HepG2 (cell line): ENCODE data around the gene OST4. TPM values are rescaled to one million over a fixed set of nuclear protein-coding genes. Genes with fewer than 3 reads are reported as not detected.

Source experiments
- ARNT ChIP-seq: fragments of 450-650 bp; IDR thresholded peaks from 2 replicates; pipeline ENCODE4 v1.6.1; 2017
- ATF7 ChIP-seq, 2 experiments: fragments of 450-650 bp in 1 of 2; sonication (generic) in 1 of 2; formaldehyde crosslinking in 1 of 2; IDR thresholded peaks; 2 replicates each; pipeline versions ENCODE4 v1.4.0 to v1.6.1; 2016 to 2020; ENCODE audit warnings: antibody characterized with exemption in 1 of 2, mild to moderate bottlenecking in 1 of 2, missing genetic modification reagents in 1 of 2
- FOXJ3 ChIP-seq: sonication (generic); formaldehyde crosslinking; IDR thresholded peaks from 2 replicates; pipeline ENCODE4 v1.4.0; 2020; ENCODE audit warnings: missing genetic modification reagents, mild to moderate bottlenecking, borderline replicate concordance
- HOXA3 ChIP-seq: sonication (generic); formaldehyde crosslinking; IDR thresholded peaks from 2 replicates; pipeline ENCODE4 v1.5.0; 2020; ENCODE audit warnings: missing genetic modification reagents
- KMT2B ChIP-seq: IDR thresholded peaks from 2 replicates; pipeline ENCODE4 v1.6.1; 2016; ENCODE audit warnings: missing genetic modification reagents, missing compliant biosample characterization
- LCORL ChIP-seq, 2 experiments: fragments of 450-650 bp in 1 of 2; sonication (generic) in 1 of 2; formaldehyde crosslinking in 1 of 2; IDR thresholded peaks; 2 replicates each; pipeline versions ENCODE4 v1.5.0 to v1.6.1; 2017 to 2020; ENCODE audit warnings: antibody characterized with exemption in 1 of 2, missing genetic modification reagents in 1 of 2
- PCBP2 ChIP-seq: fragments of 200-400 bp; formaldehyde crosslinking; optimal IDR thresholded peaks from 2 replicates; pipeline ENCODE3; 2018; ENCODE audit warnings: low read length, low read depth; ENCODE audit not compliant: poor library complexity, severe bottlenecking
- RARG ChIP-seq: sonication (generic); formaldehyde crosslinking; IDR thresholded peaks from 2 replicates; pipeline ENCODE4 v1.4.0; 2020; ENCODE audit warnings: low read depth, mild to moderate bottlenecking, missing genetic modification reagents
- RXRB ChIP-seq: IDR thresholded peaks from 2 replicates; pipeline ENCODE4 v1.6.1; 2016; ENCODE audit warnings: borderline replicate concordance, missing genetic modification reagents, missing compliant biosample characterization
- SCMH1 ChIP-seq: sonication (generic); formaldehyde crosslinking; IDR thresholded peaks from 2 replicates; pipeline ENCODE4 v1.9.0; 2021; ENCODE audit warnings: missing genetic modification reagents, mild to moderate bottlenecking, borderline replicate concordance
- SRF ChIP-seq: IDR thresholded peaks from 2 replicates; pipeline ENCODE4 v1.6.1; 2011; ENCODE audit warnings: mild to moderate bottlenecking, low read depth, low read length, moderate library complexity
- ZBTB21 ChIP-seq: sonication (generic); formaldehyde crosslinking; IDR thresholded peaks from 2 replicates; pipeline ENCODE4 v1.4.0; 2020; ENCODE audit warnings: missing genetic modification reagents
- ZNF10 ChIP-seq: sonication (generic); formaldehyde crosslinking; IDR thresholded peaks from 2 replicates; pipeline ENCODE4 v1.4.0; 2020; ENCODE audit warnings: mild to moderate bottlenecking, low read depth, missing genetic modification reagents, borderline replicate concordance
- ZNF33B ChIP-seq: sonication (generic); formaldehyde crosslinking; IDR thresholded peaks from 2 replicates; pipeline ENCODE4 v1.5.1; 2020; ENCODE audit warnings: mild to moderate bottlenecking, missing genetic modification reagents
- ZNF367 ChIP-seq: sonication (generic); formaldehyde crosslinking; IDR thresholded peaks from 2 replicates; pipeline ENCODE4 v1.4.0; 2020; ENCODE audit warnings: missing genetic modification reagents, borderline replicate concordance
- ZNF674 ChIP-seq: sonication (generic); formaldehyde crosslinking; IDR thresholded peaks from 2 replicates; pipeline ENCODE4 v1.5.0; 2020; ENCODE audit warnings: low read depth, mild to moderate bottlenecking, missing genetic modification reagents
- ZNF780A ChIP-seq: sonication (generic); formaldehyde crosslinking; IDR thresholded peaks from 2 replicates; pipeline ENCODE4 v1.8.0; 2022; ENCODE audit warnings: mild to moderate bottlenecking, missing genetic modification reagents, moderate library complexity
- ZSCAN25 ChIP-seq: sonication (generic); formaldehyde crosslinking; IDR thresholded peaks from 2 replicates; pipeline ENCODE4 v1.8.0; 2022; ENCODE audit warnings: mild to moderate bottlenecking, missing genetic modification reagents
- polyA plus RNA-seq, 8 experiments: library from polyadenylated mRNA; depleted of rRNA in 3 of 8; stranded (reverse) in 7 of 8; unstranded in 1 of 8; fragments of >200 nt; fragmentation: Illumina TruSeq in 4 of 8; extraction: Trizol in 4 of 8; gene quantifications; 2 replicates each; pipeline versions ENCODE4 v1.2.1 to v1.2.3, GENCODE V29; 2011 to 2016; ENCODE audit warnings: low read depth in 4 of 8, missing spikeins in 1 of 8, mixed read lengths in 1 of 8; ENCODE audit not compliant: insufficient read depth in 1 of 8
- total RNA-seq, 5 experiments: library from RNA; depleted of rRNA; stranded (reverse); fragments of >200 nt; fragmentation: Illumina TruSeq; extraction: Trizol; gene quantifications; 2 replicates each; pipeline ENCODE4 v1.2.3, GENCODE V29; 2016; ENCODE audit warnings: low read depth in 1 of 5
- TF ChIP-seq, protein P1 (sequence below): sonication (generic); formaldehyde crosslinking; IDR thresholded peaks from 2 replicates; pipeline ENCODE4 v1.8.0; 2023; ENCODE audit warnings: mild to moderate bottlenecking, missing genetic modification reagents
- TF ChIP-seq, protein P2 (sequence below): fragments of 450-650 bp; IDR thresholded peaks from 2 replicates; pipeline ENCODE4 v1.6.1; 2017; ENCODE audit warnings: mild to moderate bottlenecking
- TF ChIP-seq, protein P3 (sequence below): sonication (generic); formaldehyde crosslinking; IDR thresholded peaks from 2 replicates; pipeline ENCODE4 v1.4.0; 2020; ENCODE audit warnings: mild to moderate bottlenecking, missing genetic modification reagents
- TF ChIP-seq, protein P4 (sequence below), 2 experiments: fragments of 450-650 bp in 1 of 2; sonication (generic) in 1 of 2; formaldehyde crosslinking; IDR thresholded peaks; 2 replicates each; pipeline versions ENCODE4 v1.5.0 to v1.8.0; 2020 to 2022; ENCODE audit warnings: mild to moderate bottlenecking in 1 of 2, missing genetic modification reagents in 1 of 2

Gene OST4
- total and polyA plus RNA-seq, 2 of the 13 experiments (the other 11 are each of a cell fraction or from before 2014, with no cell fraction given) = 498 to 584 TPM

DNA sequence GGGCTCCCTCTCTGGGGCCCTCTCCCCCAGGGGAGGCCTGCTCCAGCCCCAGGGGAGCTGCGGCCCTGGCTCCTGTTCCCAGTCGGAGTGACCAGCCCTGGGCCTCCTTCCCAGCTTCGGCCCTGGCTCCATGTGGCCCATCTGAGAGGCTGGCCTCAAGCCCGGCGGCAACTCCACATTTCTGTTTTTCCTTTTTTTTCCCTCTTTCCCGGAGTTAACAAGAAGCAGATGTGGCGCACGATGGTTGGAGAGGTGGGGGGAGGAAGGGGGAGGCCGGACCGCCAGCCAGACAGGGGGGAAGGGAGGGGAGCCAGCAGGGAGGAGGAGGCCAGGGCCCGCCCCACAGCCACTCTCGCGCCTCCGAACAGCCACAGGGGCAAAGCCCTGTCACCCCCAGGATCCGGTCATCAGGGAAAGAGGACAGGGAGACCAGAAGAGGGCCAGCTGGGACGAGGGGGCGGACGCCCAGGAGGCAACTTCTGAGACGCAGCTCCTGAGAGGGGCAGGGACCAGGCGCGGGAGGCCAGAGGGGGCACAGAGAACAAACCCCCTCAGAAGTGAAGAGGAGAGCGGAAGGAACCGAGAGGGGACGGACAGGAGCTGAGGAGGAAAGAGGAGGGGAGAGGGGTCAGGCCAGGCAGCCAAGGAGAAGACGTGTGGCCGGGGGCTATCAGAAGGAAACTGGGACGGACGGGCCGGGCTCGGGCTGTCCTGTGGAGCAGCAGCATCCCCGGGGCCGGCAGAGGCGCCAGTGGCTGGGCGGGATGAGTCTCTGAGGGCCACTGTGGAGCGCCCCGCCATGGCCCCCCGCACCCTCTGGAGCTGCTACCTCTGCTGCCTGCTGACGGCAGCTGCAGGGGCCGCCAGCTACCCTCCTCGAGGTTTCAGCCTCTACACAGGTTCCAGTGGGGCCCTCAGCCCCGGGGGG is 7.1 kb upstream of the OST4 start, which contains the start of gene EMILIN1 (continued):
- TF ChIP-seq ZNF780A (CRISPR knock-in tag) = no peak
- no peak for TF ChIP-seq LCORL (IDR thresholded peaks at IDR 0.05)
- 0 out of 2 replicates have a peak, but pooled peaks have one; percentile 4 for TF ChIP-seq LCORL (CRISPR knock-in tag; IDR thresholded peaks at IDR 0.05)
- no peak for TF ChIP-seq ATF7 (IDR thresholded peaks at IDR 0.05)
- TF ChIP-seq ATF7 (CRISPR knock-in tag; IDR thresholded peaks at IDR 0.05) = no peak
- TF ChIP-seq FOXJ3 = no peak
- TF ChIP-seq SRF = no peak
- TF ChIP-seq KMT2B (CRISPR knock-in tag) = no peak
- TF ChIP-seq ZSCAN25 (CRISPR knock-in tag) = peak; percentile 98
- TF ChIP-seq, protein P1, sequence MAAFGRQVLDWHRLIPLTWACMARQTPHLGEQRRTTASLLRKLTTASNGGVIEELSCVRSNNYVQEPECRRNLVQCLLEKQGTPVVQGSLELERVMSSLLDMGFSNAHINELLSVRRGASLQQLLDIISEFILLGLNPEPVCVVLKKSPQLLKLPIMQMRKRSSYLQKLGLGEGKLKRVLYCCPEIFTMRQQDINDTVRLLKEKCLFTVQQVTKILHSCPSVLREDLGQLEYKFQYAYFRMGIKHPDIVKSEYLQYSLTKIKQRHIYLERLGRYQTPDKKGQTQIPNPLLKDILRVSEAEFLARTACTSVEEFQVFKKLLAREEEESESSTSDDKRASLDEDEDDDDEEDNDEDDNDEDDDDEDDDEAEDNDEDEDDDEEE (CRISPR knock-in tag) = no peak
- TF ChIP-seq, protein P2, sequence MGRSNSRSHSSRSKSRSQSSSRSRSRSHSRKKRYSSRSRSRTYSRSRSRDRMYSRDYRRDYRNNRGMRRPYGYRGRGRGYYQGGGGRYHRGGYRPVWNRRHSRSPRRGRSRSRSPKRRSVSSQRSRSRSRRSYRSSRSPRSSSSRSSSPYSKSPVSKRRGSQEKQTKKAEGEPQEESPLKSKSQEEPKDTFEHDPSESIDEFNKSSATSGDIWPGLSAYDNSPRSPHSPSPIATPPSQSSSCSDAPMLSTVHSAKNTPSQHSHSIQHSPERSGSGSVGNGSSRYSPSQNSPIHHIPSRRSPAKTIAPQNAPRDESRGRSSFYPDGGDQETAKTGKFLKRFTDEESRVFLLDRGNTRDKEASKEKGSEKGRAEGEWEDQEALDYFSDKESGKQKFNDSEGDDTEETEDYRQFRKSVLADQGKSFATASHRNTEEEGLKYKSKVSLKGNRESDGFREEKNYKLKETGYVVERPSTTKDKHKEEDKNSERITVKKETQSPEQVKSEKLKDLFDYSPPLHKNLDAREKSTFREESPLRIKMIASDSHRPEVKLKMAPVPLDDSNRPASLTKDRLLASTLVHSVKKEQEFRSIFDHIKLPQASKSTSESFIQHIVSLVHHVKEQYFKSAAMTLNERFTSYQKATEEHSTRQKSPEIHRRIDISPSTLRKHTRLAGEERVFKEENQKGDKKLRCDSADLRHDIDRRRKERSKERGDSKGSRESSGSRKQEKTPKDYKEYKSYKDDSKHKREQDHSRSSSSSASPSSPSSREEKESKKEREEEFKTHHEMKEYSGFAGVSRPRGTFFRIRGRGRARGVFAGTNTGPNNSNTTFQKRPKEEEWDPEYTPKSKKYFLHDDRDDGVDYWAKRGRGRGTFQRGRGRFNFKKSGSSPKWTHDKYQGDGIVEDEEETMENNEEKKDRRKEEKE = no peak
- no peak for TF ChIP-seq RARG
- no peak for TF ChIP-seq ZNF674
- TF ChIP-seq ARNT = no peak
- TF ChIP-seq ZBTB21 (CRISPR knock-in tag) = no peak
- no peak for TF ChIP-seq ZNF10 (CRISPR knock-in tag)
- no peak for TF ChIP-seq RXRB (CRISPR knock-in tag)
- TF ChIP-seq PCBP2 = no peak
- no peak for TF ChIP-seq HOXA3 (CRISPR knock-in tag)
- no peak for TF ChIP-seq SCMH1 (CRISPR knock-in tag)
- TF ChIP-seq ZNF367 (CRISPR knock-in tag) = no peak
- TF ChIP-seq, protein P3, sequence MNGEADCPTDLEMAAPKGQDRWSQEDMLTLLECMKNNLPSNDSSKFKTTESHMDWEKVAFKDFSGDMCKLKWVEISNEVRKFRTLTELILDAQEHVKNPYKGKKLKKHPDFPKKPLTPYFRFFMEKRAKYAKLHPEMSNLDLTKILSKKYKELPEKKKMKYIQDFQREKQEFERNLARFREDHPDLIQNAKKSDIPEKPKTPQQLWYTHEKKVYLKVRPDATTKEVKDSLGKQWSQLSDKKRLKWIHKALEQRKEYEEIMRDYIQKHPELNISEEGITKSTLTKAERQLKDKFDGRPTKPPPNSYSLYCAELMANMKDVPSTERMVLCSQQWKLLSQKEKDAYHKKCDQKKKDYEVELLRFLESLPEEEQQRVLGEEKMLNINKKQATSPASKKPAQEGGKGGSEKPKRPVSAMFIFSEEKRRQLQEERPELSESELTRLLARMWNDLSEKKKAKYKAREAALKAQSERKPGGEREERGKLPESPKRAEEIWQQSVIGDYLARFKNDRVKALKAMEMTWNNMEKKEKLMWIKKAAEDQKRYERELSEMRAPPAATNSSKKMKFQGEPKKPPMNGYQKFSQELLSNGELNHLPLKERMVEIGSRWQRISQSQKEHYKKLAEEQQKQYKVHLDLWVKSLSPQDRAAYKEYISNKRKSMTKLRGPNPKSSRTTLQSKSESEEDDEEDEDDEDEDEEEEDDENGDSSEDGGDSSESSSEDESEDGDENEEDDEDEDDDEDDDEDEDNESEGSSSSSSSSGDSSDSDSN (CRISPR knock-in tag) = no peak; the same call in 1 of the 2 replicates
- TF ChIP-seq ZNF33B (CRISPR knock-in tag) = 0 out of 2 replicates have a peak, but pooled peaks have one; percentile 33
- TF ChIP-seq, protein P4, sequence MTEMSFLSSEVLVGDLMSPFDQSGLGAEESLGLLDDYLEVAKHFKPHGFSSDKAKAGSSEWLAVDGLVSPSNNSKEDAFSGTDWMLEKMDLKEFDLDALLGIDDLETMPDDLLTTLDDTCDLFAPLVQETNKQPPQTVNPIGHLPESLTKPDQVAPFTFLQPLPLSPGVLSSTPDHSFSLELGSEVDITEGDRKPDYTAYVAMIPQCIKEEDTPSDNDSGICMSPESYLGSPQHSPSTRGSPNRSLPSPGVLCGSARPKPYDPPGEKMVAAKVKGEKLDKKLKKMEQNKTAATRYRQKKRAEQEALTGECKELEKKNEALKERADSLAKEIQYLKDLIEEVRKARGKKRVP (CRISPR knock-in tag; IDR thresholded peaks at IDR 0.05) = no peak
